Glutamatergic neuron (in vitro differentiated cells): Measurements from ENCODE around the gene PLEKHH2. TPM values are rescaled to one million over a fixed set of nuclear protein-coding genes. Genes with fewer than 3 reads are reported as not detected.
"Not testable (repeated sequence)": the region's sequence is repeated elsewhere in the genome, so short reads cannot be mapped to it uniquely, and the experiment has no call there.

ENCODE experiments used
- DNase-seq: peaks from one replicate; pipeline ENCODE4 v3.0.0; 2022
- H3K27ac Mint-ChIP-seq: one replicate; pipeline ENCODE4 v1.8.0; 2020; ENCODE audit warnings: mild to moderate bottlenecking, mixed read lengths, inconsistent platforms; ENCODE audit not compliant: unreplicated experiment
- H3K27me3 Mint-ChIP-seq: one replicate; pipeline ENCODE4 v1.8.0; 2020; ENCODE audit warnings: mild to moderate bottlenecking, moderate library complexity, mixed read lengths, inconsistent platforms; ENCODE audit not compliant: unreplicated experiment
- H3K36me3 Mint-ChIP-seq: one replicate; pipeline ENCODE4 v1.8.0; 2020; ENCODE audit warnings: mild to moderate bottlenecking, mixed read lengths, inconsistent platforms; ENCODE audit not compliant: unreplicated experiment
- H3K4me1 Mint-ChIP-seq: one replicate; pipeline ENCODE4 v1.8.0; 2020; ENCODE audit warnings: mild to moderate bottlenecking, low read depth, mixed read lengths, inconsistent platforms; ENCODE audit not compliant: unreplicated experiment
- H3K4me3 Mint-ChIP-seq: one replicate; pipeline ENCODE4 v1.8.0; 2020; ENCODE audit warnings: mild to moderate bottlenecking, mixed read lengths, inconsistent platforms; ENCODE audit not compliant: unreplicated experiment
- H3K9me3 Mint-ChIP-seq: one replicate; pipeline ENCODE4 v1.8.0; 2020; ENCODE audit warnings: mild to moderate bottlenecking, moderate library complexity, mixed read lengths, inconsistent platforms; ENCODE audit not compliant: unreplicated experiment
- total RNA-seq: library from RNA; stranded (reverse); fragmentation: NEBNext Ultra II Directional; extraction: Animal tissue kit (Norgen Biotek cat#: 25700); gene quantifications from one replicate; pipeline ENCODE4 v1.2.1, GENCODE V29; 2021; ENCODE audit not compliant: unreplicated experiment
- TF ChIP-seq, protein P1 (sequence below): fragments of 200-600 bp; sonication (generic); IDR thresholded peaks from one replicate; pipeline ENCODE4 v1.5.0; 2021; ENCODE audit not compliant: partially characterized antibody, unreplicated experiment

The PLEKHH2 gene
- total RNA-seq, 1 donor from 2014 or later: 0.71 TPM

- Mint-ChIP-seq H3K4me1 (no peaks in the 10 kb centered on the region), H3K4me3 (no peak overlapping the region), H3K27me3 (no peaks in the 10 kb centered on the region), H3K27ac (no peak overlapping the region), H3K9me3 (no peaks in the 10 kb centered on the region), H3K36me3 (no peaks in the 10 kb centered on the region)
- no peak for DNase-seq
- TF ChIP-seq, protein P1, sequence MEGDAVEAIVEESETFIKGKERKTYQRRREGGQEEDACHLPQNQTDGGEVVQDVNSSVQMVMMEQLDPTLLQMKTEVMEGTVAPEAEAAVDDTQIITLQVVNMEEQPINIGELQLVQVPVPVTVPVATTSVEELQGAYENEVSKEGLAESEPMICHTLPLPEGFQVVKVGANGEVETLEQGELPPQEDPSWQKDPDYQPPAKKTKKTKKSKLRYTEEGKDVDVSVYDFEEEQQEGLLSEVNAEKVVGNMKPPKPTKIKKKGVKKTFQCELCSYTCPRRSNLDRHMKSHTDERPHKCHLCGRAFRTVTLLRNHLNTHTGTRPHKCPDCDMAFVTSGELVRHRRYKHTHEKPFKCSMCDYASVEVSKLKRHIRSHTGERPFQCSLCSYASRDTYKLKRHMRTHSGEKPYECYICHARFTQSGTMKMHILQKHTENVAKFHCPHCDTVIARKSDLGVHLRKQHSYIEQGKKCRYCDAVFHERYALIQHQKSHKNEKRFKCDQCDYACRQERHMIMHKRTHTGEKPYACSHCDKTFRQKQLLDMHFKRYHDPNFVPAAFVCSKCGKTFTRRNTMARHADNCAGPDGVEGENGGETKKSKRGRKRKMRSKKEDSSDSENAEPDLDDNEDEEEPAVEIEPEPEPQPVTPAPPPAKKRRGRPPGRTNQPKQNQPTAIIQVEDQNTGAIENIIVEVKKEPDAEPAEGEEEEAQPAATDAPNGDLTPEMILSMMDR: no peak
These were observed 55.5 kb downstream of the PLEKHH2 start for GRCh38 chr2:43692428-43692994.

GRCh38 chr2:43698140-43698539 is 61.1 kb downstream of the PLEKHH2 start:
- H3K36me3 Mint-ChIP-seq, H3K4me1 Mint-ChIP-seq, H3K27ac Mint-ChIP-seq, H3K9me3 Mint-ChIP-seq, H3K27me3 Mint-ChIP-seq, DNase-seq, H3K4me3 Mint-ChIP-seq: not testable (repeated sequence)

GRCh38 chr2:43699761-43700160 is 62.7 kb downstream of the PLEKHH2 start:
- TF ChIP-seq, protein P1: no peak
- H3K36me3 Mint-ChIP-seq: no peaks in the 10 kb centered on the region
- H3K27ac Mint-ChIP-seq: no peak overlapping the region
- DNase-seq: no peak
- H3K27me3 Mint-ChIP-seq: no peaks in the 10 kb centered on the region
- no peaks in the 10 kb centered on the region for H3K9me3 Mint-ChIP-seq
- no peaks in the 10 kb centered on the region for H3K4me1 Mint-ChIP-seq
- no peak overlapping the region for H3K4me3 Mint-ChIP-seq

- TF ChIP-seq, protein P1: no peak
- no peak overlapping the region for H3K4me3 Mint-ChIP-seq
- no peak for DNase-seq
- H3K9me3 Mint-ChIP-seq: no peaks in the 10 kb centered on the region
- no peaks in the 10 kb centered on the region for H3K27me3 Mint-ChIP-seq
- H3K27ac Mint-ChIP-seq: no peak overlapping the region
- H3K36me3 Mint-ChIP-seq: no peaks in the 10 kb centered on the region
- H3K4me1 Mint-ChIP-seq: no peaks in the 10 kb centered on the region
These were observed 64.1 kb downstream of the PLEKHH2 start for GRCh38 chr2:43701111-43701510.

- Mint-ChIP-seq H3K9me3 (no peaks in the 10 kb centered on the region), H3K36me3 (no peaks in the 10 kb centered on the region), H3K27ac (no peak overlapping the region), H3K4me1 (no peaks in the 10 kb centered on the region), H3K4me3 (no peak overlapping the region), H3K27me3 (no peaks in the 10 kb centered on the region)
- TF ChIP-seq, protein P1: no peak
- no peak for DNase-seq
These were observed 70.4 kb downstream of the PLEKHH2 start for GRCh38 chr2:43707255-43708015.
